GM19239 (cell line): ENCODE data around the gene GLYATL2.

Experiments used
- DNase-seq: peaks from one replicate; pipeline ENCODE4 v3.0.0; 2011; ENCODE audit warnings: low spot score; ENCODE audit not compliant: insufficient read length
- FAIRE-seq: peaks from 2 replicates; lab custom pipeline; 2011; peaks lifted over from hg19 to GRCh38; lab: Jason Lieb, UNC

Gene GLYATL2, protein sequence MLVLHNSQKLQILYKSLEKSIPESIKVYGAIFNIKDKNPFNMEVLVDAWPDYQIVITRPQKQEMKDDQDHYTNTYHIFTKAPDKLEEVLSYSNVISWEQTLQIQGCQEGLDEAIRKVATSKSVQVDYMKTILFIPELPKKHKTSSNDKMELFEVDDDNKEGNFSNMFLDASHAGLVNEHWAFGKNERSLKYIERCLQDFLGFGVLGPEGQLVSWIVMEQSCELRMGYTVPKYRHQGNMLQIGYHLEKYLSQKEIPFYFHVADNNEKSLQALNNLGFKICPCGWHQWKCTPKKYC

GRCh38 chr11:58844361-58845005 is at the start of gene GLYATL2:
GLYATL2 (minus strand) TSS chr11:58844704; CDS start chr11:58839612, 5,092 bp downstream.
- FAIRE-seq (no peak), DNase-seq (no peak)

GRCh38 chr11:58893899-58894298 is 49.4 kb upstream of the GLYATL2 start:
- FAIRE-seq (no peak), DNase-seq (no peak)

- FAIRE-seq: no peak
- DNase-seq: no peak
Measured at GRCh38 chr11:58888579-58888978, 44.1 kb upstream of the GLYATL2 start.

GRCh38 chr11:58887452-58887851 is 42.9 kb upstream of the GLYATL2 start:
- DNase-seq (no peak), FAIRE-seq (no peak)

DNA sequence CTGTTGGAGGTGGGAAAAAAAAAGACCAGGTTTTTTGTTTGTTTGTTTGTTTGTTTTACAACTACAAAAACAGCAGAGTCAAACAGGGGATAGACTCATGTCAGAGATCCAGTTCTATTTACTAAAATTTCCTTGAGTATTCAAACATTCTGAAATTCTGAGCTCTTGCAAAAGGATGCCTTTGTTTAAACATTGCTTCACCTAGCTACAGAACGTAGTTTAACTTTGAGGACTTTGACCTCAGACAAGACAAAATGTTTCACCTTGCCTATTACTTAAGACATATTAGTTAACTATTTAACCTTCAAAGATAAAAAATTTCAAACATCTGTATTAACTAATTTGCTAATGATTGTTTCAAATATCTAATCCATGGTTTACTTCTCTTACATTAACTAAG is 36.1 kb upstream of the GLYATL2 start:
- FAIRE-seq (no peak), DNase-seq (no peak)

- no peak for DNase-seq
- FAIRE-seq: no peak
Measured at GRCh38 chr11:58880166-58880565, 35.7 kb upstream of the GLYATL2 start.

DNA sequence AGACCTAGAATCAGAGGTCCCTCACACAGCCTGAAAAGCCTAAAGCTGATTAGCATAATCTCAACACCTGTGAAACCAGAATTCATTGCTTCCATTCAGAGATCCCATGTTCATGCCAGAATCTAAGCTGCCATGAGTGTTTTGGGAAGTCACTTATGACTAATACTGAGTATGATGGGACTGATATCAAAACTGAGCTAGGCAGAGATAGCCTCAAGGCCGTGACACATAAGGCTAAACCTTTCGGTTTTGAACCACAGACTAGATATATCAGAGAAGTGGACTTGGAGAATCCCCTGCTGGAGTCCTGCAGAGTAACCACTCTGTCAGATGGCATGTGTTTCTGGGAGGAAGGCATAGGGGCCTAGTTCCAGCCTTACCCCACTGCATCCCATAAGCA is 23.1 kb upstream of the GLYATL2 start:
- FAIRE-seq (no peak), DNase-seq (no peak)

DNA sequence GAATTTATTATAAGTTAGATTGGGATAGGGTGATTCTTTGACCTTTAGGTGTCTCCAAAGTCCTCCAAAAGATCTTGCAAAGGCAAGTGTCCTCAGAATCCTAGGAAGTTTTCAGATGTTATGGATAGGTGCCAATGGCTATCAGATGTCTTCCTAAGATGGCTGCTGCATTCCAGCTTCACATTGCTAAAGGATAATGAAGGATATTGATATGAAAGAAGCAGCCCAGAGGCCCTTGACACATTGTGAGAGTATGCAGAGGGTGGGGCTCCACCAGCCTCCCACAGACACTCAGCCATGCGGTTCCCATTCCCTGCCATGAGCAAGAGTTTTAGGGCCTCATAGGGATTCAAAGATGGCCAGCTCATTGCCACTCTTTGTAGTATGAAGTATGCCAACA is 22.3 kb upstream of the GLYATL2 start:
- FAIRE-seq: no peak
- no peak for DNase-seq

DNA sequence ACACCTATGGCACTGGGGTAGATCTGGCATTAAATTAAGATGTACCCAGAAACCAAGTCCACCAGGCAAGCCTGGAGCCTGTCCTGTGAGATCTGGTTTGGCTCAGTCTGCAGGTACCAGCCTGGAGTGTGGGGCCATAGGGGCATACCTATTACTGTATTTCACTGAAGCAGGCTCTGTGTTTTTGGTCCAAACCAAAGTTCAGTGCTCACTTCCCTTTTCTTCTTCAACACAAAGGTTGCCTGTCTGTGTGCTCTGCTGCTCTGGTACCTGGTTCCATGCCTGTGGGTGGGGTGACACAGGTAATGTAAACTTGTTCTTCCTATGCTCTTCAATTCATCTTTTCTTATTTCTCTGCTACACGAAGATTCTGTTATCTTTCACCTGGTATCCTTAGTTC is 19.8 kb upstream of the GLYATL2 start:
- no peak for DNase-seq
- no peak for FAIRE-seq

DNA sequence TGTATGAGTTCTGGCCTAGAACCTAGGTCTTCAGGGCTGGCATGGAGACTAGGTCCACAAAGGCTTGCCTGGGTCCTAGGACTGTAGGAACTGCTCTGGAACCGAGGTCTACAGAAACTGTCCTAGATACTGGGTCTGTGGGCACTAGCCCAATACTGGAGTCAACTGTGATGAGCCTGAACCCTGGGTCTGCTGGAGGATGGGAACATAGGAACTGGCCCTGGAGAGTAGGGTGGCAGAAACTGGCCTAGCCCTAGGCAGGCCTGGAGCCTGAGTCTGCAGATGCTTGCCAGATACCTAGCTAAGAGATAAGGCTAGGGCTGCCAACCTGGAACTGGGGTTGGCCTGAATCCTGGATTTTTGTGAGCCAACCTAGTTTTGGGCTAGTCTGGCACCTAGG is 19.2 kb upstream of the GLYATL2 start:
- DNase-seq (no peak), FAIRE-seq (no peak)

DNA sequence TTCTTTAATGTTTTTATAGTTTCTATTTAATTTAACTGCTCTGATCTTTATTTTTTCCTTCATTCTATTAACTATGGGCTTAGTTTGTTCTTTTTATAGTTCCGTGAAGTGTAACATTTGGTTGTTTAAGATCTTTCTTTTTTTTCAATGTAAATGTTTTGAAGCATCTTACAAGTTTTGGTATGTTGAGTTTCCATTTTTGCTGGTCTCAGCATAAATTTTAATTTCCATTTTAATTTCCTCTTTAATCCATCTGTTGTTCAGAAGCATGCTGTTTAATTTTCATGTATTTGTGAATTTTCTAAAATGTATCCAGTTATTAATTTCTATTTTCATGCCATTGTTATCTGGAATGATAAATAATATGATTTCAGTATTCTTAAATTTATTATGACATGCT is 17.0 kb upstream of the GLYATL2 start:
- DNase-seq (no peak), FAIRE-seq (no peak)

- DNase-seq (no peak), FAIRE-seq (no peak)
Measured at GRCh38 chr11:58856806-58857205, 12.3 kb upstream of the GLYATL2 start.

DNA sequence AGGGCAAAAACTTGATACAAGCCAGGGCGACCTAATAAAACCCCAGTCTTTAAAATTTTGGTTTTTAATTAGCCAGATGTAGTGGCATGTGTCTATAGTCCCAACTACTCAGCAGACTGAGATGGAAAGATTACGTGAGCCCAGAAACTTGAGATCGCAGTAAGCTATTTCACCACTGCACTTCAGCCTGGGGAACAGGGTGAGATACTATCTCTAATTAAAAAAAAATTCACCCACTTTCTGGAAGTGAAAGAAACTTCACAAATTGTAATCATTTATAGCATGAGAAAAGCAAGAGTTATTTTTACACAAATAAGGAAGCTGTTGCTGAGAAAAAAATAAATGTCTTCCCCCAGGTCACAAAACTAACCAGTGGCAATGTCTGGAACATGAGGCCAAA is 882 bp upstream of the GLYATL2 start:
- FAIRE-seq: no peak
- DNase-seq: no peak

- FAIRE-seq (no peak), DNase-seq (no peak)
Measured at GRCh38 chr11:58837707-58838388, 6.7 kb downstream of the GLYATL2 start.

DNA sequence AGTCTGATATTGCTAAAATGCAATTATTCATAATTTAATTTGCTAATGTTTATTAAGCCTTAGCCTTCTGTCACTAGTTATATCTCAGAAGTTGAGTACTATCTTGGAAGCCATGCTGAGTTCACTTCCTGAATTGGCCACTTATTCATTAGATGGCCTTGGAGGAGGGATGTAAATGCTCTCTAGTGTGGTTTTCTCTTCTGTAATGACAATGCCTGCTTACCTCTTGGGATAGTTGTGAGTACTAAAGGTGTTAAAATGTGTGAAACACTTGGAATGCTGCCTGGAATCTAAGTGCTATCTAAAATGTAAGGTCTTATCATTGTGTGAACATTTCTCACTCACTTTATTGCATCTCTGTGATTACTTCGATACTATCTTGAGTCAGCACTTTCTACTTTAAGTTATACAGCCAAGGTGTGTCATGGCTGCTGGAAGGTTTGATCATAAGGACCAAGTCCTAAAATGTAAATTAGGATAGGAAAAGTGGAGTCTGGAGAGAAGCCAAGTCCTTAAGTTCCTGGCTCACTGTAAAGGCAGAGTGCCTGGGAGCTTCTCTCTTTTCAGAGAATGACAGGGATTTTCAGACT is 12.4 kb downstream of the GLYATL2 start:
- FAIRE-seq (no peak), DNase-seq (no peak)

DNA sequence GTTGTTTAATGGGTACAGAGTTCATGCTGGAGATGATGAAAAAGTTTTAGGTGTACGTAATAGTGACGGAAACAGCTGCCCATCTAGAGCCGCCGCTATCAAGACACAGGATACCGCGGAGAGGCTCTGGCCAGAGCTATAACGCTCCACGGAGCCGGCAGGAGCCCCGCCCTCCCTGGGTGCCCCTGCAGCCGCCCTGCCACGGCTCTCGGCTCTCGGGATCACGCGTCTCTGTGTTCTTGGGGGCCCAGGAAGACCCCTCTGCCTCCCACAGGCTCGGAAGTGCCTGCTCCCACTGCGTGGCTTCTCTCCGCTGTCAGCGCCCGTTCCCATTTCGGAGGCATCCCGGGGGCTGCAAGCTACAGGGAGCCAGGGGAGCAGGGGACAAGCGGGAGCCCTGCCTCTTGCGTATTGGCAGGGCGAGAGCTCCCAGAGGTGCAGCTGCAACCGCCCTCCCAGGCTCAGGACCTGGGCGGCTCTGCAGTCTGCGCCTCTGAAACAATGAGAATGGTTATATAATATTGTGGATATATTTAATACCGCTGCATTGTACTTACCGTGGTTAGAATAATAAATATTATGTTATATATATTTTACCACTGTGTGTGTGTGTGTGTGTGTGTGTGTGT is 13.7 kb downstream of the GLYATL2 start:
- FAIRE-seq: no peak
- DNase-seq: no peak

- DNase-seq: no peak
- no peak for FAIRE-seq
Measured at GRCh38 chr11:58829786-58830185, 14.7 kb downstream of the GLYATL2 start.

GRCh38 chr11:58813693-58814092 is 30.8 kb downstream of the GLYATL2 start:
- no peak for DNase-seq
- no peak for FAIRE-seq

DNA sequence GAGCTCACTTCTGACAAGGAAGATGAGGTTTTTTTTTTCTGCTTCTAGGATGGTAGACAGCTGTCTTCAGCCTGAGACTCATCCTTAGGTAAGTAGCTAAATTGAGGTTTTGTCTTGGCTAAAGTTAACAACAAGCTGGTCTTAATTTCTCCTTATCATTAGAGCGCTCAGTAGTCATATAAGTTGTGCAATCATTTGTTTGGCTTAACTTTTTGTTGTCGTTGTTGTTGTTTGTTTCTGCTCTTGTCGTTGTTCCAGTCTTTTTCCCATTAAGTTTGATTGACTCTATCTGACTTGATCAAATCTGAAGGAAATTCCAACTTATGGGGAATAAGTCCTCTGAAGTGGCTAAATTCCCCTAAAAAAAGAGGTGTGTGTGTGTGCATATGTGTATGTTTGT is 33.0 kb downstream of the GLYATL2 start:
- DNase-seq (no peak), FAIRE-seq (no peak)

DNA sequence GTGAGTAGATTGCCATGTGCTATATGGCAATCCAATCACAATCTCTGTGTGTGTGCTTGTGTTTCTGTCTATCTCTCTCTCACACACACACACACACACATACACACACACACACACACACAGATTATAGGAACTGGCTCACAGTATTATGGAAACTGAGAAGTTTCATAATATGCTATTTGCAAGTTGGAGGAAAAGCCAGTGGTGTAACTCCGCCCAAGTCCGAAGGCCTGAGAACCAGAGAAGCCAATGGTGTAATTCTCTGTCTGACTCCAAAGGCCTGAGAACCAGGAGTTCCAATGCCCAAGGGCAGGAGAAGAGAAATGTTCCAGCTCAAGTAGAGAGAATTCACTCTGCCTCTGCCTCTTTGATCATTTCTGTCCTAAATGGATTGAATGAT is 37.2 kb downstream of the GLYATL2 start:
- FAIRE-seq (no peak), DNase-seq (no peak)

DNA sequence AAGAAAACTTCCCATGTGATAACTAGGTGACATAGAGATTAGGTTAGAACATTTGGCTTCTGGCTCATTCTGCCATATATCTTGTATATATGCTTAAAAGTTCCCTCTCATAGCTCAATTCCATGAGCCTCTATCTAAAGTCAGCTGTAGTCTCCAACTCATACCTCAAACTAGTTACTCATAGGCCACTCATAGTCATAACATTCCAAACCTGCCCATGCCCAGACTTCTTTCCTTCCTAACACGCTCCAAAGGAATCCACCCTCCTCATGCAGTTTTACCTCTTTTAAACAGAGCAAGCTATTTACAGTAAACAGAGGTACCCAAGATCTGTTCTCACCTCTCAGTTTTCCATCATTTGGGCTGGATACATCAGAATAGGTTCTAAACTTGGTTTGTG is 39.4 kb downstream of the GLYATL2 start:
- DNase-seq: no peak
- no peak for FAIRE-seq
